ENCODE data around the gene LRPAP1.
"Not testable (repeated sequence)": the region's sequence is repeated elsewhere in the genome, so short reads cannot be mapped to it uniquely, and the experiment has no call there.

DNA sequence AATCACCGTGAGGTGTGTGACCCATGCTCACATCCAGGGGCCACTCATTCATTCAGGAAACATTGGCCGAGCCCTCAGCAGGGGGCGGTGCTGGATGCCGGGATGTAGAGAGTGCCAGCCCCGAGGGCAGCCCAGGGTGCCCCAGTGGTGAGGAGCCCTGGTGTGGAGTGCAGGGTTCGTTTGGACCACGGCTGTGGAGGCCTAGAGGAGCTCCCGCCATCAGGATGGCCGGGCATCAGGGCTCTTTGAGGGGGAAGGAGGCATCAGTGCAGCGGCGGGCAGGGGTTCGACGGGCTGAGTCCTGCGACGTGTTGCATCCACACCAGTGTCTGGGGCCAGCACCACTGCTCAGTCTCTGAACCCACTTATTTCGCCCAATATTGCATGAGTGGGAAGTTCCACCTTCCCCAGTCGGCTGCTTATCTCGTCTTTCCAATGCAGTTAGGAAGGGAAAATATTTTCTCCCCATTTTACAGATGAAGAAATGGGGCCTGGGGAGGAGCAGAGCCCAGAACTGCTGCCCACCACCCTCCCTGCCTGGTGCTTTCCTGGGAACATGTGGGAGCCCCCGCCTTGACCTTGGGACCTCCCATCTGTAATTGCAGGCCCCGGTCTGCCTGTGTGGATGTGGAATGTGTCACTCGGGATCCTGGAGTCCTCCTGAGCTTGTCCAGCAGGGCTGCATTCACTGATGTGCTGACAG lies 16.9 kb upstream of the LRPAP1 start:
- TF ChIP-seq, protein P1, sequence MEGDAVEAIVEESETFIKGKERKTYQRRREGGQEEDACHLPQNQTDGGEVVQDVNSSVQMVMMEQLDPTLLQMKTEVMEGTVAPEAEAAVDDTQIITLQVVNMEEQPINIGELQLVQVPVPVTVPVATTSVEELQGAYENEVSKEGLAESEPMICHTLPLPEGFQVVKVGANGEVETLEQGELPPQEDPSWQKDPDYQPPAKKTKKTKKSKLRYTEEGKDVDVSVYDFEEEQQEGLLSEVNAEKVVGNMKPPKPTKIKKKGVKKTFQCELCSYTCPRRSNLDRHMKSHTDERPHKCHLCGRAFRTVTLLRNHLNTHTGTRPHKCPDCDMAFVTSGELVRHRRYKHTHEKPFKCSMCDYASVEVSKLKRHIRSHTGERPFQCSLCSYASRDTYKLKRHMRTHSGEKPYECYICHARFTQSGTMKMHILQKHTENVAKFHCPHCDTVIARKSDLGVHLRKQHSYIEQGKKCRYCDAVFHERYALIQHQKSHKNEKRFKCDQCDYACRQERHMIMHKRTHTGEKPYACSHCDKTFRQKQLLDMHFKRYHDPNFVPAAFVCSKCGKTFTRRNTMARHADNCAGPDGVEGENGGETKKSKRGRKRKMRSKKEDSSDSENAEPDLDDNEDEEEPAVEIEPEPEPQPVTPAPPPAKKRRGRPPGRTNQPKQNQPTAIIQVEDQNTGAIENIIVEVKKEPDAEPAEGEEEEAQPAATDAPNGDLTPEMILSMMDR (conservative IDR thresholded peaks at IDR 0.05; ENCODE audit: low read depth, low read length) = not testable (repeated sequence)
- TF ChIP-seq EZH2 (IDR thresholded peaks at IDR 0.05; ENCODE audit: borderline replicate concordance, low read depth, low read length, poor library complexity, severe bottlenecking) = not testable (repeated sequence)
